Measurements from ENCODE around the gene RBFA. TPM values are rescaled to one million over a fixed set of nuclear protein-coding genes. Genes with fewer than 3 reads are reported as not detected.
"Not testable (repeated sequence)": the region's sequence is repeated elsewhere in the genome, so short reads cannot be mapped to it uniquely, and the experiment has no call there.

RBFA gene
- total RNA-seq, 2 donors from 2014 or later, result 21.7 to 37.5 TPM

GRCh38 chr18:79988451-79989194 is 45.6 kb upstream of the RBFA start, which contains the start of gene TXNL4A:
TXNL4A (minus strand) TSS chr18:79988563; CDS start chr18:79988392, 171 bp downstream.
- no peaks in the 10 kb centered on the region for H3K36me3 ChIP-seq
- H3K9me3 ChIP-seq, result no peaks in the 10 kb centered on the region
- peak within 1 kb of the TSS; percentile 97 to 98 for H3K27ac ChIP-seq
- H3K4me3 ChIP-seq, result peak within 1 kb of the TSS; percentile 96
- TF ChIP-seq CTCF (IDR thresholded peaks at IDR 0.05), result no peak
- DNase-seq (ENCODE audit: low spot score), result peak; percentile 12
- ATAC-seq (ENCODE audit: insufficient number of reproducible peaks, low FRiP score, low read depth), result peak; percentile 85
- no peaks in the 10 kb centered on the region for H3K27me3 ChIP-seq (replicated peaks; ENCODE audit: insufficient read depth)
- H3K4me1 ChIP-seq (ENCODE audit: control insufficient read depth in 1 of 2, low read depth in 2 of 2), result peaks cover 16 to 23% of the 10 kb centered on the region in 2 donors

GRCh38 chr18:79989195-79989497 is 45.1 kb upstream of the RBFA start:
- H3K4me1 ChIP-seq (ENCODE audit: control insufficient read depth in 1 of 2, low read depth in 2 of 2), result peaks cover 16 to 22% of the 10 kb centered on the region in 2 donors
- TF ChIP-seq CTCF (IDR thresholded peaks at IDR 0.05), result no peak
- H3K36me3 ChIP-seq, result no peaks in the 10 kb centered on the region
- no peaks in the 10 kb centered on the region for H3K27me3 ChIP-seq (replicated peaks; ENCODE audit: insufficient read depth)
- H3K4me3 ChIP-seq, result peak overlapping the region; percentile 96
- peak overlapping the region; percentile 97 to 98 for H3K27ac ChIP-seq
- DNase-seq (ENCODE audit: low spot score) (no peak), ATAC-seq (ENCODE audit: insufficient number of reproducible peaks, low FRiP score, low read depth) (no peak)
- no peaks in the 10 kb centered on the region for H3K9me3 ChIP-seq

- H3K27me3 ChIP-seq (replicated peaks; ENCODE audit: insufficient read depth), result no peaks in the 10 kb centered on the region
- no peaks in the 10 kb centered on the region for H3K36me3 ChIP-seq
- H3K4me1 ChIP-seq (ENCODE audit: control insufficient read depth in 1 of 2, low read depth in 2 of 2), result peaks cover 12 to 16% of the 10 kb centered on the region in 2 donors
- no peak overlapping the region for H3K4me3 ChIP-seq
- ATAC-seq (ENCODE audit: insufficient number of reproducible peaks, low FRiP score, low read depth), result no peak
- no peaks in the 10 kb centered on the region for H3K9me3 ChIP-seq
- TF ChIP-seq CTCF (IDR thresholded peaks at IDR 0.05), result no peak
- no peak for DNase-seq (ENCODE audit: low spot score)
- H3K27ac ChIP-seq, result no peak overlapping the region
Observed at GRCh38 chr18:79991494-79991893, 42.7 kb upstream of the RBFA start.

GRCh38 chr18:79999701-80000100 is 34.5 kb upstream of the RBFA start:
- H3K27ac ChIP-seq; H3K27me3 ChIP-seq (replicated peaks; ENCODE audit: insufficient read depth); H3K36me3 ChIP-seq; H3K9me3 ChIP-seq; DNase-seq (ENCODE audit: low spot score); ATAC-seq (ENCODE audit: insufficient number of reproducible peaks, low FRiP score, low read depth); H3K4me1 ChIP-seq (ENCODE audit: control insufficient read depth in 1 of 2, low read depth in 2 of 2); H3K4me3 ChIP-seq: not testable (repeated sequence)

GRCh38 chr18:80000877-80001276 is 33.4 kb upstream of the RBFA start:
- H3K27me3 ChIP-seq (replicated peaks; ENCODE audit: insufficient read depth), result no peaks in the 10 kb centered on the region
- H3K27ac ChIP-seq, result no peak overlapping the region
- H3K36me3 ChIP-seq, result no peaks in the 10 kb centered on the region
- ATAC-seq (ENCODE audit: insufficient number of reproducible peaks, low FRiP score, low read depth), result no peak
- no peaks in the 10 kb centered on the region for H3K9me3 ChIP-seq
- TF ChIP-seq CTCF (IDR thresholded peaks at IDR 0.05), result no peak
- no peak overlapping the region for H3K4me3 ChIP-seq
- H3K4me1 ChIP-seq (ENCODE audit: control insufficient read depth in 1 of 2, low read depth in 2 of 2), result no peaks in the 10 kb centered on the region
- DNase-seq (ENCODE audit: low spot score), result no peak

- no peak for TF ChIP-seq CTCF (IDR thresholded peaks at IDR 0.05)
- DNase-seq (ENCODE audit: low spot score) (no peak), ATAC-seq (ENCODE audit: insufficient number of reproducible peaks, low FRiP score, low read depth) (no peak)
- Histone ChIP-seq H3K36me3 (no peaks in the 10 kb centered on the region), H3K4me3 (no peak overlapping the region), H3K9me3 (no peaks in the 10 kb centered on the region), H3K27me3 (replicated peaks; ENCODE audit: insufficient read depth) (no peaks in the 10 kb centered on the region), H3K27ac (no peak overlapping the region), H3K4me1 (ENCODE audit: control insufficient read depth in 1 of 2, low read depth in 2 of 2) (no peaks in the 10 kb centered on the region)
Observed at GRCh38 chr18:80002468-80002867, 31.8 kb upstream of the RBFA start.
